HG03520 (cell line): ENCODE measurements around the gene NPHP4.

Source experiments
- ATAC-seq: cut with Tn5 transposase; IDR thresholded peaks from one replicate; pipeline ENCODE4 v1.9.1; 2021; ENCODE audit warnings: mild to moderate bottlenecking, moderate library complexity; ENCODE audit not compliant: unreplicated experiment

NPHP4 gene

DNA sequence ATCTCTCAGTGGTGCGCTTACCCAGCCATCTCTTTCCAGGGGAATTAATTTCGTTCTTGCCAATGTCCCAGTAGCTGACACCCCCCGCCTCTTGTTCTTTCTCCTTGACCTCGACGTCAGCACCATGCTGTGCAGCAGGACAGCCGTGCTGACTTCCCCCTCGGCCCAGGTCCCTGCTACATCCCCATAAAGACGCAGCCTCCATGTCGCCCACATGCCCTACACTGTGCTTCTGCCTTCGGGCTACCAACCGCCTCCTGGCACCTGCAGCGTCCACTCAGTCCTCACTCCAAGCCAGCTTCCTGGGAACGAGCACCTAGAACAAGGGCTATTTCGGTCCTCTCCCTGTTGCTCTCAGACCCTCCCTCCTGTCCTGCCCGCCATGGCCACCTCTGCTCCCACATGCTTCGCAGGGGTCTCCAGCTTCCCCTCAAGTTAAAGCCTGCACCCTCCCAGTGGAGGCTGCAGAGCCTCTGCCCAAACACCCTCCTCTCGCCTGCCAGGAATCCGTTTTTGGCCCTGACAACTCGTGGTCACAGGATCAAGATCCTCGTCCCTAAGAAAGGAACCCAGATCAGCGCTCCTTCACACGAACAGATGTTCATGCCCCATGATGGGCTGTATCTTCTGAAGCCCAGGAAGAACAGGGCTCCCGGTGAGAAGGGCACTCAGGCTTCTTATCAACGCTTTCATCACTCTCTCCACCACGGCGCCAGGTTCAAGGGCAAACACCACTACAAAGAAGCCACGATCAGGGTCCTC, 109.7 kb downstream of the NPHP4 start:
- no peak for ATAC-seq

DNA sequence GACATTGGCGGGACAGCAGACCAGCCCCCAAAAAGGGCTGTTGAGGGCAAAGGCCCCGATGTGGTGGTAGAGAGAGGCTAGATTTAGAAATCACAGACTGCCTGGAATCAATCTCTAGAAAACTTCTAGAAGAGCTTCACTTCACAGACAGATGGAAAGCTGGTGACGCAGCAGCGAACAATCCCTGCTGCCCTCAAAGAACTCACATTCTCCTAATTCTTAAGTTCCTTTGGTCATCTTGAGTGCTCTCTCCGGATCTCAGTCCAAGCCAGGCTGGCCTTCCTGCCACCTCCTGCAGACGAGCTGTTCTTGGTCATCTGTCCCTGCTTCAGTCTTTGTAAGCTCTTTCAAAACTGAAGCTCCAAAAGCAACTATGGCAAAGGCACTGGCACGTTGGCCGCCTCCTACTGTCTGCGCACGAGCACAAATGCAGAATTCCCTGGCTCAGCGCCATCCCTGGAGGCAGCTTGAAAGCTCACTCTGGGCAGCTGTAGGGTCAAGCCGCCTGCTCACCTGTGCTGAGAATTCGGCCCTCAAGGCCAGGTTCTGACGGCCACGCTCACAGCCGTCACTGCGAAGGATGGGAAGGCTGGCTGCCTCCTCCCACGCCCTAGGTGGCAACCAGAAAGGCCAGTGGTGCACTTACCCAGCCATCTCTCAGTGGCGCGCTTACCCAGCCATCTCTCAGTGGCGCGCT, 110.6 kb downstream of the NPHP4 start:
- no peak for ATAC-seq

- ATAC-seq = no peak
These were observed 111.4 kb downstream of the NPHP4 start for GRCh38 chr1:5880630-5881405.

DNA sequence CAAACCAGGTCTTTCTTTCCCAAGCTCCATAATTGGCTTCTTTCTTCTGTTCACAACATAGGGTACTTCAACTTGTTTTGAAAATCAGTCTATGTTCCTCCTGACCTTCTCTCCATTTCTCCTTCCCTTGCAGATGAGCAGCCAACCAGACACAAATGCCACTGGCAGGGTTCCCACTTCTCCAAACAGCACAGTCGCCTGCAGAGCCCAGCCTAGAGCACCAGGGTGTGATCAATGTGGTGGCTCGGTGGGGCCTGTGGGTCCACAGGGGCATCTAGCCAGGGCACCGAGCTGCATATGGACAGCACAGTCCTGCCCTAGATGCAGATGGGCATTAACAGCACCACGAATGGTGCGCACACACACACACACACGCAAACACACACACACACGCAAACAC, 112.8 kb downstream of the NPHP4 start:
- ATAC-seq = no peak

GRCh38 chr1:5878971-5879370, 113.3 kb downstream of the NPHP4 start:
- no peak for ATAC-seq

GRCh38 chr1:5877683-5878530, 114.3 kb downstream of the NPHP4 start:
- ATAC-seq = no peak

- ATAC-seq = no peak
These were observed 115.2 kb downstream of the NPHP4 start for GRCh38 chr1:5877001-5877400.

GRCh38 chr1:5876094-5876650, 116.1 kb downstream of the NPHP4 start:
- no peak for ATAC-seq

- ATAC-seq = no peak
These were observed 116.8 kb downstream of the NPHP4 start for GRCh38 chr1:5875345-5875910.

DNA sequence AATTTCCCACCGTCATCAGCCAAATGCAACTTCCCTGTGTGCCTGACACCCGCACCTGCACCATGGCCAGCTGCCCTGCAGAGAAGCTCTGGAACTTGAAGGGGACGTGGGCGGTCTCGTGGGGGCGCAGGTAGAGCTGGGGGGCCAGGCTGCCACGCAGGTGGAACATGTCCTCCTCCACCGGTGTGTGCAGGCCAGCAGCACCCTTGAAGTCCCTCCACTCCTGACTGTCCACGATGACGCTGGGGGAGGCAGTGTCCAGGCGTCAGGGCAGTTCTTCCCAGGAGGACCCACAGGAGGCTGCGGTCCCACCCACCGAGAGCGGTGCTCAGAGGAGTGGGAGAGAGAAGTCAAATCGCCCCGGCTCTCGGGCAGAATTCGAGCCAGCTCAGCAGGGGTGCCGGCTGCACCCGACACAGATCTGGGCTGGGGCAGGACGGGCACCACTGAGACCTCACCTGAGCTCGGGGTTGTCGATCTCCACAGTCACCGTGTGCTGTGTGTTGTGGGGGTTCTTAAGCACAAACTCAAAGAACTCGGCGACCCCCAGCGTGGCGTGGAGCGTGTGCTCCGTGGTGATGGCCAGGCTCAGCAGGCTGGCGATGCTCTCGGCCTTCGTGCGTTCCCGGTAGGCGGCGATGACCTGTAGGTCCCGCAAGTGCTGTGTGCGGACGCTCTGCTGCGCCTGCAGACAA, 117.7 kb downstream of the NPHP4 start:
- ATAC-seq = no peak

DNA sequence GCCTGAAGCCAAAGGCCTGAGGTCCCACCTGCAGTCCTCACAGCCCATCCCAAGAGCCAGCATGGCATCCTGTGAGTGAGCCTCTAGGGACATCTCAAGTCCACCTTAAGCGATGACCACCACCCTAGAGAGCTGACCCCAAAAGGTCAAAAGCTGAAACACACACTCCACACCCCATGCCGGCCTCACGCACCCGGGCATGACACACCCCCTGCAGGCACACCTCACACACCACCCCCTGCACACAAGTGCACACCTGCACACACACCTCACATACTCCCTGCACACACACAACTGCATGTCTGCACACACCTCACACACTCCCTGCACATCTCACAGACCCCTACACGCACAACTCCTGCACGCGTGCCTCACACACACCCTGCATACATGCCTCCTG, 118.7 kb downstream of the NPHP4 start:
- ATAC-seq = no peak

- ATAC-seq = no peak
These were observed 119.3 kb downstream of the NPHP4 start for GRCh38 chr1:5872886-5873285.

- no peak for ATAC-seq
These were observed 123.2 kb downstream of the NPHP4 start for GRCh38 chr1:5868931-5869500.

GRCh38 chr1:5865774-5866173, 126.5 kb downstream of the NPHP4 start:
- no peak for ATAC-seq

DNA sequence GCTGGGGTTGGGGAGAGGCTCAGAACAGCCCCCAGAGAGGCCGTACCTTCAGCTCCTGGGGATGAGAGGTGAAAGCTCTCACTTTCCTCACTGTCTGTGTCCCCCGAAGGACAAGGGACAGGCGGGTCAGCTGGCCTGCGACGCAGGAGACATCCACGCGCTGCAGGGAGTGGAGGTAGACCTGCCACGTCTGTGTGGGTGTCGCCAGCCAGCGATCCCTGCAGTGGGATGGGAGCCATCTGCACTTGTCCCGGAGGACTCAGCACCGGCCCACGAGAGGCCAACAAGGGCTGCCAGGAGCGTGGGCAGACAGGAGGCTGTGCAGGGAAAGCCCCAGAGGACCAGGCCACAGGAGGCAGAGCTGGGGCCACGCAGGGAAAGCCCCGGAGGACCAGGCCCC, 127.2 kb downstream of the NPHP4 start:
- ATAC-seq = no peak

GRCh38 chr1:5864256-5864655, 128.0 kb downstream of the NPHP4 start:
- no peak for ATAC-seq

- ATAC-seq = no peak
These were observed 129.0 kb downstream of the NPHP4 start for GRCh38 chr1:5863238-5863637.

DNA sequence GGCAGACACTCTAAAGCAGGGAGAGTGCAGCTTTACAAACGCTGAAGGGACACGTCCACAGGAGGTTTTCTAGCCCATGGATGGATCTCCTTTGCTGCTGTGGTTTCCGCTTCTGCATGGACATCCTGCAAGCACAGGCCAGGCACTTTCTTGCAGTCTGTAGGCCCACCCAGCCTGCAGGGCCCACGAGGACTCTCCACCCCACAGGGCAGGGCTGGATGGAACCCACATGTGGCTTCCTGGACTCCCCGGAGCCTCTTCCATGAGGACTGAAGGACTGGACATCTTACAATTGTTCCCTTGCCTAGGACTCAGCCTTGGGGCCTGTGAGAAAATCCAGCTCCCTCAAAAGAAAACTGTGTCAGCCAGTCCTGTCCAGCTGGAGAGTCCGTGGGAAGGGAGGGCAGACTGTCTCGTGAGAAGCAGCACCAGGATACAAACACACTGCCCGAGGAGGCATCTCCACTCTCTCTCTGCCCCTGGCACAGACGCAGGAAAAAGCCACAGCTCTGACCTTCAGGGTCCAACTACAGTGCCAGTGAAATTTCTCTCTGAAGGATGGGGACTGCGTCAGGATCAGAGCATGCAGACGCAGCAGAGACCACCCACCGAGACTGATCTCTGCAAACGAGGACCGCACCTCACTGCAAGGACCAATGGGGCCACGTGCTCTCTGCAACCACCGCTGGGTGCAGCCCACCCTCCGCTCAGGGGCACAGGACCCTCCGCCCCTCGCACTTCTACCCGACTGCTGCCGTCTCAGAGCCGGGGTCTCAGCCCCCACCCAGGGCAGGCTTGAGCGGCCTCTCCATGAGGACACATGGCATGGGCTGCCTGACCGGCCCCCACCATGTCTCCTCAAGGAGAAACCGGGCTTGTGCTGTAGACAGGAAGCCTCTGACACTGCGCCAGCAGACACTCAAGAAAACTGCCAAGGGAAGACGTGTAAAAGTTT, 130.1 kb downstream of the NPHP4 start:
- no peak for ATAC-seq
